Esophagus (tissue), 2 donors: Measurements from ENCODE around the gene ZBTB20. TPM values are rescaled to one million over a fixed set of nuclear protein-coding genes. Genes with fewer than 3 reads are reported as not detected.

Experiments used
- H3K27ac ChIP-seq, 2 donors: one replicate each; pipeline ENCODE4 v1.5.1; 2013; ENCODE audit warnings: low read depth in 2 of 2, mild to moderate bottlenecking in 2 of 2, inconsistent platforms in 1 of 2, low read length in 1 of 2, moderate library complexity in 1 of 2
- H3K27me3 ChIP-seq, 2 donors: one replicate each; pipeline ENCODE4 v1.6.1; 2013; ENCODE audit warnings: low read length in 2 of 2, control low read depth in 1 of 2, mild to moderate bottlenecking in 1 of 2; ENCODE audit not compliant: insufficient read depth in 2 of 2, control insufficient read depth in 1 of 2
- H3K36me3 ChIP-seq, 2 donors: one replicate each; pipeline ENCODE4 v1.6.1; 2013; ENCODE audit warnings: low read length in 1 of 2; ENCODE audit not compliant: control insufficient read depth in 2 of 2, insufficient read depth in 2 of 2
- H3K4me1 ChIP-seq, 2 donors: one replicate each; pipeline ENCODE4 v1.6.1; 2013; ENCODE audit warnings: low read length in 1 of 2; ENCODE audit not compliant: control insufficient read depth in 2 of 2, insufficient read depth in 2 of 2
- H3K4me3 ChIP-seq, 2 donors: one replicate each; pipeline ENCODE4 v1.5.1; 2013; ENCODE audit warnings: low read length in 2 of 2, mild to moderate bottlenecking in 2 of 2, low read depth in 1 of 2, moderate library complexity in 1 of 2
- H3K9me3 ChIP-seq, 2 donors: one replicate each; pipeline ENCODE4 v1.6.1; 2013; ENCODE audit warnings: mild to moderate bottlenecking in 2 of 2, low read depth in 1 of 2, low read length in 1 of 2, moderate library complexity in 1 of 2; ENCODE audit not compliant: control insufficient read depth in 2 of 2, insufficient read depth in 1 of 2
- WGBS, 2 donors: extraction: QIAGEN DNeasy Blood & Tissue Kit; methylation state at CpG; one replicate each; pipeline ENCODE4 v1.1.7; 2013; 5-methylcytosine and 5-hydroxymethylcytosine counted together
- polyA plus RNA-seq, 2 donors: library from polyadenylated mRNA; stranded (reverse); fragments of 200-250 nt; gene quantifications; one replicate each; pipeline ENCODE4 v1.2.3, GENCODE V29; 2013
- donor health status: healthy with polysubstance abuse.
- donor health status: Bipolar disorder and iron deficiency.

The ZBTB20 gene
- polyA plus RNA-seq, 2 donors = 0.16 to 1.3 TPM

- H3K4me1 ChIP-seq = no peaks in the 10 kb centered on the region
- no peak overlapping the region for H3K4me3 ChIP-seq
- no peaks in the 10 kb centered on the region for H3K36me3 ChIP-seq
- H3K27ac ChIP-seq = no peak overlapping the region
- no peaks in the 10 kb centered on the region for H3K9me3 ChIP-seq
- no peaks in the 10 kb centered on the region for H3K27me3 ChIP-seq
- 94 to 97% methylated on average over 2 of the region's 2 CpGs for WGBS, 2 donors
These were observed 709.2 kb downstream of the ZBTB20 start for GRCh38 chr3:114437897-114438296.

- no peaks in the 10 kb centered on the region for H3K4me1 ChIP-seq
- 84 to 93% methylated on average over 2 of the region's 2 CpGs for WGBS, 2 donors
These were observed 710.9 kb downstream of the ZBTB20 start for GRCh38 chr3:114436182-114436581.

GRCh38 chr3:114435386-114436115 lies 711.5 kb downstream of the ZBTB20 start:
- WGBS, 2 donors = 87 to 89% methylated on average over 5 of the region's 5 CpGs

More at GRCh38 chr3:114436182-114436581, 710.9 kb downstream of the ZBTB20 start:
- no peaks in the 10 kb centered on the region for H3K27me3 ChIP-seq
- H3K36me3 ChIP-seq = no peaks in the 10 kb centered on the region
- no peaks in the 10 kb centered on the region for H3K9me3 ChIP-seq
- H3K27ac ChIP-seq = no peak overlapping the region
- H3K4me3 ChIP-seq = no peak overlapping the region

GRCh38 chr3:114432310-114432709 lies 714.8 kb downstream of the ZBTB20 start:
- Histone ChIP-seq H3K27ac (no peak overlapping the region), H3K4me1 (no peaks in the 10 kb centered on the region), H3K9me3 (no peaks in the 10 kb centered on the region), H3K36me3 (no peaks in the 10 kb centered on the region), H3K27me3 (no peaks in the 10 kb centered on the region), H3K4me3 (no peak overlapping the region)
- 94 to 95% methylated on average over 2 of the region's 2 CpGs for WGBS, 2 donors

More at GRCh38 chr3:114435386-114436115, 711.5 kb downstream of the ZBTB20 start:
- no peak overlapping the region for H3K4me3 ChIP-seq
- H3K4me1 ChIP-seq = no peaks in the 10 kb centered on the region
- H3K9me3 ChIP-seq = no peaks in the 10 kb centered on the region
- H3K36me3 ChIP-seq = no peaks in the 10 kb centered on the region
- no peak overlapping the region for H3K27ac ChIP-seq
- no peaks in the 10 kb centered on the region for H3K27me3 ChIP-seq

- H3K9me3 ChIP-seq = no peaks in the 10 kb centered on the region
- no peak overlapping the region for H3K4me3 ChIP-seq
- H3K27ac ChIP-seq = no peak overlapping the region
- H3K36me3 ChIP-seq = no peaks in the 10 kb centered on the region
- WGBS, 2 donors = 91 to 93% methylated on average over 5 of the region's 5 CpGs
- H3K4me1 ChIP-seq = no peaks in the 10 kb centered on the region
- H3K27me3 ChIP-seq = no peaks in the 10 kb centered on the region
These were observed 719.0 kb downstream of the ZBTB20 start for GRCh38 chr3:114428044-114428595.

GRCh38 chr3:114427285-114428043 lies 719.6 kb downstream of the ZBTB20 start:
- 88% methylated on average over 8 of the region's 8 CpGs for WGBS, 2 donors
- H3K27me3 ChIP-seq = no peaks in the 10 kb centered on the region

GRCh38 chr3:114424337-114424736 lies 722.8 kb downstream of the ZBTB20 start:
- Histone ChIP-seq H3K4me1 (no peaks in the 10 kb centered on the region), H3K36me3 (no peaks in the 10 kb centered on the region), H3K9me3 (no peaks in the 10 kb centered on the region), H3K4me3 (no peak overlapping the region), H3K27ac (no peak overlapping the region), H3K27me3 (no peaks in the 10 kb centered on the region)
- WGBS, 2 donors = 81% methylated on average over 8 of the region's 8 CpGs

More at GRCh38 chr3:114427285-114428043, 719.6 kb downstream of the ZBTB20 start:
- H3K4me1 ChIP-seq = no peaks in the 10 kb centered on the region
- H3K27ac ChIP-seq = no peak overlapping the region
- H3K36me3 ChIP-seq = no peaks in the 10 kb centered on the region
- no peaks in the 10 kb centered on the region for H3K9me3 ChIP-seq
- no peak overlapping the region for H3K4me3 ChIP-seq

GRCh38 chr3:114421204-114421603 lies 725.9 kb downstream of the ZBTB20 start:
- no peak overlapping the region for H3K4me3 ChIP-seq
- H3K9me3 ChIP-seq = no peaks in the 10 kb centered on the region
- no peak overlapping the region for H3K27ac ChIP-seq
- 77 to 80% methylated on average over 7 of the region's 7 CpGs for WGBS, 2 donors
- no peaks in the 10 kb centered on the region for H3K4me1 ChIP-seq
- no peaks in the 10 kb centered on the region for H3K27me3 ChIP-seq
- H3K36me3 ChIP-seq = no peaks in the 10 kb centered on the region

- H3K4me1 ChIP-seq = no peaks in the 10 kb centered on the region
- no peak overlapping the region for H3K27ac ChIP-seq
- WGBS, 2 donors = 71 to 74% methylated on average over 3 of the region's 3 CpGs
- no peaks in the 10 kb centered on the region for H3K27me3 ChIP-seq
- no peaks in the 10 kb centered on the region for H3K9me3 ChIP-seq
- no peaks in the 10 kb centered on the region for H3K36me3 ChIP-seq
- no peak overlapping the region for H3K4me3 ChIP-seq
These were observed 727.0 kb downstream of the ZBTB20 start for GRCh38 chr3:114420072-114420471.
